Mammary epithelial cell (primary cell): ENCODE results near the gene CASZ1.

Experiments
- CTCF ChIP-seq, 2 donors: IDR thresholded peaks in 1 of 2; conservative IDR thresholded peaks in 1 of 2; 2 replicates each; pipeline ENCODE4 v1.5.1; 2011 to 2012; ENCODE audit warnings: inconsistent platforms in 2 of 2, low read length in 2 of 2, mild to moderate bottlenecking in 2 of 2, control low read depth in 1 of 2, low read depth in 1 of 2; ENCODE audit not compliant: insufficient read depth in 1 of 2; ENCODE audit errors: extremely low read depth in 1 of 2
- EZH2 ChIP-seq: IDR thresholded peaks from 2 replicates; pipeline ENCODE4 v1.6.1; 2012; ENCODE audit warnings: low read length, inconsistent platforms, borderline replicate concordance

GRCh38 chr1:10686404-10687040 lies 109.9 kb downstream of the CASZ1 start:
- no peak for TF ChIP-seq CTCF (conservative IDR thresholded peaks at IDR 0.05 in 1 of 2, IDR thresholded peaks at IDR 0.05 in 1 of 2; ENCODE audit: extremely low read depth in 1 of 2, insufficient read depth in 1 of 2, low read depth in 1 of 2, low read length in 2 of 2)
- no peak for TF ChIP-seq EZH2
